SU-DHL-6 (cell line): ENCODE data around the gene SPTBN1.

Source experiments
- H2AFZ ChIP-seq: fragments of 200-600 bp; sonication (generic); 2 replicates; pipeline ENCODE4 v1.6.1; 2014; ENCODE audit warnings: low read depth, mild to moderate bottlenecking, moderate library complexity, mixed read lengths, antibody characterized with exemption, low read length; ENCODE audit not compliant: severe bottlenecking
- H3F3A ChIP-seq: fragments of 200-600 bp; shearing (Covaris generic); 2 replicates; pipeline ENCODE4 v1.6.0; 2016; ENCODE audit warnings: antibody characterized with exemption, mild to moderate bottlenecking; ENCODE audit not compliant: insufficient read depth
- H3K27ac ChIP-seq: fragments of 200-600 bp; sonication (generic); 2 replicates; pipeline ENCODE4 v1.5.1; 2016; ENCODE audit warnings: low read depth, mild to moderate bottlenecking, low read length, moderate library complexity, mixed read lengths
- H3K27me3 ChIP-seq: fragments of 200-600 bp; sonication (generic), shearing (Covaris generic); 2 replicates; pipeline ENCODE4 v1.6.0; 2014; ENCODE audit warnings: mild to moderate bottlenecking, low read length
- H3K36me3 ChIP-seq: fragments of 200-600 bp; sonication (generic); 2 replicates; pipeline ENCODE4 v1.6.1; 2014; ENCODE audit warnings: mild to moderate bottlenecking, low read length, mixed read lengths
- H3K4me2 ChIP-seq: fragments of 300-600, 200-600 bp; shearing (Covaris generic), sonication (generic); 2 replicates; pipeline ENCODE4 v1.6.0; 2014; ENCODE audit warnings: low read length, low read depth, mild to moderate bottlenecking; ENCODE audit not compliant: poor library complexity, severe bottlenecking
- H3K4me3 ChIP-seq: fragments of 200-600 bp; sonication (generic); 2 replicates; pipeline ENCODE4 v1.5.1; 2014; ENCODE audit warnings: antibody characterized with exemption, low read length, mild to moderate bottlenecking, mixed read lengths; ENCODE audit not compliant: insufficient read depth, poor library complexity, severe bottlenecking
- H3K79me2 ChIP-seq: fragments of 200-600 bp; sonication (generic); 2 replicates; pipeline ENCODE4 v1.6.1; 2014; ENCODE audit warnings: mild to moderate bottlenecking, low read length, moderate library complexity; ENCODE audit not compliant: insufficient read depth
- H3K9ac ChIP-seq: fragments of 200-600 bp; sonication (generic); 2 replicates; pipeline ENCODE4 v1.7.0; 2014; ENCODE audit warnings: mild to moderate bottlenecking, low read length
- H3K9me2 ChIP-seq: fragments of 200-600 bp; sonication (generic); replicated peaks from 2 replicates; pipeline ENCODE4 v1.6.1; 2014; ENCODE audit warnings: low read length; ENCODE audit not compliant: insufficient read depth
- H3K9me3 ChIP-seq: fragments of 200-600 bp; sonication (generic); 2 replicates; pipeline ENCODE4 v1.6.1; 2014; ENCODE audit warnings: low read length, mixed read lengths; ENCODE audit not compliant: insufficient read depth
- H4K20me1 ChIP-seq: fragments of 200-600 bp; sonication (generic); 2 replicates; pipeline ENCODE4 v1.6.1; 2014; ENCODE audit warnings: low read depth, mild to moderate bottlenecking, antibody characterized with exemption, low read length, moderate library complexity, mixed read lengths
- EZH2phosphoT487 ChIP-seq: fragments of 200-600 bp; sonication (generic), shearing (Covaris generic); conservative IDR thresholded peaks from 2 replicates; pipeline ENCODE4 v1.6.1; 2018; ENCODE audit warnings: mild to moderate bottlenecking, antibody characterized with exemption, low read length, moderate library complexity, mixed read lengths
- TF ChIP-seq, protein P1 (sequence below): fragments of 200-600 bp; sonication (generic); IDR thresholded peaks from one replicate; pipeline ENCODE4 v1.5.1; 2017; ENCODE audit warnings: antibody characterized with exemption, mild to moderate bottlenecking, low read length, moderate library complexity; ENCODE audit not compliant: insufficient read depth, poor library complexity, severe bottlenecking

Gene SPTBN1

DNA sequence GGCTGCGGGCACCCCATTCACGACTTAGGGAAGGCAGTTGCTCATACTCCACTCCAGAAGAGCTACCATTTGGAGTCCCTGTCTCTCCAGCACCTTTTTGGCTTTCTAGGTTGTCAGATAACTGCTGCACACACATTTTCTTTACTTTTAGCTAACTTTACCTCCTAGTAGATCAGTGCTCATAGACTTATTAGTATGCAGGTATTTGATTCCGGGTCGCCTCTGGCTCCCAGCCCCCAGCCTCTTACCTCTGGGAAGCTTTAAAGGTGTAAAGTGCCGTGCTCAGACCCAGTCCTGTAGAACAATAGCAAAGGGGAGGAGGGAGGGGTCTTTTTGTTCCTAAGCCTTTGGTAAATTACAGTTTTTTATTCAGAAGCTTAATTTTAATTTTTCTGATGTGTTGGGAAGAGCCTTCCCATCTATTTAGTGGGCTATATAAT lies 102.9 kb downstream of the SPTBN1 start:
- Histone ChIP-seq H3K27ac (no peak overlapping the region), H3K9ac (peak overlapping the region; percentile 62), H3K4me2 (peak overlapping the region; percentile 74), H3K9me3 (no peaks in the 10 kb centered on the region), H3K79me2 (no peaks in the 10 kb centered on the region), H3K4me3 (peak overlapping the region; percentile 63), H3K36me3 (no peaks in the 10 kb centered on the region), H2AFZ (peak overlapping the region; percentile 85), H3K27me3 (no peaks in the 10 kb centered on the region), H4K20me1 (no peaks in the 10 kb centered on the region), H3F3A (peaks cover 13% of the 10 kb centered on the region; the same call in 1 of the 2 replicates), H3K9me2 (no peaks in the 10 kb centered on the region)
- TF ChIP-seq EZH2phosphoT487, result no peak
- TF ChIP-seq, protein P1, sequence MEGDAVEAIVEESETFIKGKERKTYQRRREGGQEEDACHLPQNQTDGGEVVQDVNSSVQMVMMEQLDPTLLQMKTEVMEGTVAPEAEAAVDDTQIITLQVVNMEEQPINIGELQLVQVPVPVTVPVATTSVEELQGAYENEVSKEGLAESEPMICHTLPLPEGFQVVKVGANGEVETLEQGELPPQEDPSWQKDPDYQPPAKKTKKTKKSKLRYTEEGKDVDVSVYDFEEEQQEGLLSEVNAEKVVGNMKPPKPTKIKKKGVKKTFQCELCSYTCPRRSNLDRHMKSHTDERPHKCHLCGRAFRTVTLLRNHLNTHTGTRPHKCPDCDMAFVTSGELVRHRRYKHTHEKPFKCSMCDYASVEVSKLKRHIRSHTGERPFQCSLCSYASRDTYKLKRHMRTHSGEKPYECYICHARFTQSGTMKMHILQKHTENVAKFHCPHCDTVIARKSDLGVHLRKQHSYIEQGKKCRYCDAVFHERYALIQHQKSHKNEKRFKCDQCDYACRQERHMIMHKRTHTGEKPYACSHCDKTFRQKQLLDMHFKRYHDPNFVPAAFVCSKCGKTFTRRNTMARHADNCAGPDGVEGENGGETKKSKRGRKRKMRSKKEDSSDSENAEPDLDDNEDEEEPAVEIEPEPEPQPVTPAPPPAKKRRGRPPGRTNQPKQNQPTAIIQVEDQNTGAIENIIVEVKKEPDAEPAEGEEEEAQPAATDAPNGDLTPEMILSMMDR, result no peak

- H4K20me1 ChIP-seq, result no peaks in the 10 kb centered on the region
- no peaks in the 10 kb centered on the region for H3K36me3 ChIP-seq
- H3K9me2 ChIP-seq, result no peaks in the 10 kb centered on the region
- no peaks in the 10 kb centered on the region for H3K9me3 ChIP-seq
- peak overlapping the region; percentile 74 for H3K4me2 ChIP-seq
- H3F3A ChIP-seq, result peaks cover 13% of the 10 kb centered on the region; the same call in 1 of the 2 replicates
- no peak overlapping the region for H3K4me3 ChIP-seq
- no peak overlapping the region for H3K9ac ChIP-seq
- no peaks in the 10 kb centered on the region for H3K79me2 ChIP-seq
- H3K27ac ChIP-seq, result no peak overlapping the region
- no peaks in the 10 kb centered on the region for H3K27me3 ChIP-seq
- no peak overlapping the region for H2AFZ ChIP-seq
- TF ChIP-seq, protein P1, result no peak
- no peak for TF ChIP-seq EZH2phosphoT487
These were observed 103.5 kb downstream of the SPTBN1 start for GRCh38 chr2:54559593-54560145.

- Histone ChIP-seq H3K79me2 (no peaks in the 10 kb centered on the region), H3F3A (peaks cover 13% of the 10 kb centered on the region; the same call in 1 of the 2 replicates), H3K27me3 (no peaks in the 10 kb centered on the region), H3K4me3 (no peak overlapping the region), H3K4me2 (peak overlapping the region; percentile 74), H4K20me1 (no peaks in the 10 kb centered on the region), H3K9ac (no peak overlapping the region), H2AFZ (no peak overlapping the region), H3K9me2 (no peaks in the 10 kb centered on the region), H3K36me3 (no peaks in the 10 kb centered on the region), H3K27ac (no peak overlapping the region), H3K9me3 (no peaks in the 10 kb centered on the region)
- TF ChIP-seq, protein P1, result no peak
- no peak for TF ChIP-seq EZH2phosphoT487
These were observed 104.2 kb downstream of the SPTBN1 start for GRCh38 chr2:54560146-54560881.
